GM12875 (cell line): ENCODE data around the gene TMEM132D.

Experiments used
- H3K4me3 ChIP-seq: one replicate; pipeline ENCODE4 v1.5.1; 2011; ENCODE audit warnings: low read depth, low read length, control low read depth
- TF ChIP-seq, protein P1 (sequence below): IDR thresholded peaks from 2 replicates; pipeline ENCODE4 v1.5.1; 2011; ENCODE audit warnings: low read depth, mild to moderate bottlenecking, control low read depth, inconsistent platforms, low read length, moderate library complexity, borderline replicate concordance; ENCODE audit not compliant: insufficient read depth

Gene TMEM132D

DNA sequence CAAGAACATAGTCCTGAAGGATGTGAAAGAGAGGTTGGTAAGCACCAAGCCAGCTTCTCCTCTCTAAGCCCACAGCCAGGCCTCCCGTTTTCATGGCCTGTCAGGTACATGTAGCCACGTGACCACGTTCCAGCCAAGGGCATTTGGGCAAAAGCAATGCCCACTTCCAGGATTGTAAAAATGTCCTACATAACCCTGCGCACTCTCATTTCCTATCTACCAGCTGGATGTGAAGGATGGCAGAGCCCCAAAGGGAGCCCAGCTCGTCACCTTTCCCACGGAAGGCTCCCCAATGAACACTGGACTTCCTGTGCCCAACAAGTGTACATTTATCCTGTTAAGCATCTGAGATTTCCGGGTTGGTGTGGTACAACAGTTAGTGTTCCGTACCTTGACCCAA lies 231.7 kb downstream of the TMEM132D start:
- TF ChIP-seq, protein P1, sequence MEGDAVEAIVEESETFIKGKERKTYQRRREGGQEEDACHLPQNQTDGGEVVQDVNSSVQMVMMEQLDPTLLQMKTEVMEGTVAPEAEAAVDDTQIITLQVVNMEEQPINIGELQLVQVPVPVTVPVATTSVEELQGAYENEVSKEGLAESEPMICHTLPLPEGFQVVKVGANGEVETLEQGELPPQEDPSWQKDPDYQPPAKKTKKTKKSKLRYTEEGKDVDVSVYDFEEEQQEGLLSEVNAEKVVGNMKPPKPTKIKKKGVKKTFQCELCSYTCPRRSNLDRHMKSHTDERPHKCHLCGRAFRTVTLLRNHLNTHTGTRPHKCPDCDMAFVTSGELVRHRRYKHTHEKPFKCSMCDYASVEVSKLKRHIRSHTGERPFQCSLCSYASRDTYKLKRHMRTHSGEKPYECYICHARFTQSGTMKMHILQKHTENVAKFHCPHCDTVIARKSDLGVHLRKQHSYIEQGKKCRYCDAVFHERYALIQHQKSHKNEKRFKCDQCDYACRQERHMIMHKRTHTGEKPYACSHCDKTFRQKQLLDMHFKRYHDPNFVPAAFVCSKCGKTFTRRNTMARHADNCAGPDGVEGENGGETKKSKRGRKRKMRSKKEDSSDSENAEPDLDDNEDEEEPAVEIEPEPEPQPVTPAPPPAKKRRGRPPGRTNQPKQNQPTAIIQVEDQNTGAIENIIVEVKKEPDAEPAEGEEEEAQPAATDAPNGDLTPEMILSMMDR = no peak
- no peak overlapping the region for H3K4me3 ChIP-seq

- TF ChIP-seq, protein P1 = no peak
- no peak overlapping the region for H3K4me3 ChIP-seq
Observed at GRCh38 chr12:129670256-129670920, 233.4 kb downstream of the TMEM132D start.

DNA sequence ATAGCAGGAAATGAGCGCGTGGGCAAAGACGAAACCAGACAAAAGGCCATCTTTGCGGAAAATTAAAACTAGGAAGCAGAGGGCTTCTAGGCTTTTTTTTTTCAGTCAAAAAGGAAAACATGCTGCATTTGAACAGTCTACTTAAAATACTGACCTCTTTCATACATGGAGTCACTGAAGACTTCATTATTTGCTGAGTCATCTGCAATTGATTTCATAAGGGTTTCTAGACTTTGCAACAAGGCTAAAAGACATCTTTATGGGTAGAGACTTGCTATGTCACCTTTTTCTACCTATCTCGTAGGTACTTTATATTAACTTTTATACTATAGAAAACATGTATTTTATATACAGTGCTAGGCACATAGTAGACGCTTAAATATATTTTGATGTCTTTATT lies 238.4 kb downstream of the TMEM132D start:
- no peak overlapping the region for H3K4me3 ChIP-seq
- TF ChIP-seq, protein P1 = no peak

DNA sequence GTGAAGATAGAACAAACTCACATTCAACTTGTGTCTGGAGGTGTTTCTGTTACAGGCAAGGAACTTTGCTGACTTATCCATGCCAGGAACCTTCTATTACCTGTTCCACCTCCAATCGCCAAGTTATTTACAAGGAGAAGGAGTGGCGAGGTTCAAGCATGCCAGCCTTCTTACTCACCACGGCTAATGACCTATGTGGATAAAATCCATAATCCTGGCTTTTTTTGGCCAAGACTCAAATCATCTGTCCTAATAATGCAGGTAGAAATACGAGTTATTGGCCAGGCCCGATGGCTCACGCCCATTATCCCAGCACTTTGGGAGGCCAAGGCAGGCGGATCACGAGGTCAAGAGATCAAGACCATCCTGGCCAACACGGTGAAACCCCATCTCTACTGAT lies 241.6 kb downstream of the TMEM132D start:
- no peak overlapping the region for H3K4me3 ChIP-seq
- TF ChIP-seq, protein P1 = no peak

DNA sequence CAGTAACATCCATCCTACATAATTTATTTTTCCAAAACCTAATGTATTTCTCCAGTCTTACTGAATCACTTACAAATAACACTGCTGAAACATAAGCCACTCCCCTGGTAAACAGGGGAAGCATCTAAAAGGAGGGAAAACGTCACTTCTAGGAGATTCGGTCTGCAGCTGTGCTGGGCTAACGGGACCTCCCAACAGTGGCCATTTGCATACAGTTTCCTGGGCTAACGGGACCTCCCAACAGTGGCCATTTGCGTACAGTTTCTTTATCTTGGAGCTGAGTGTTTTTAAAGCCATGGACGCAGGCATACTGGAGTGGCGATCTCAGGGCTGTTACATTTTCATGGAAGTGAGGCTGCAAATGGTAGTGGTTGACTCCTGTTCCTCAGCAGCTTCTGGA lies 242.9 kb downstream of the TMEM132D start:
- TF ChIP-seq, protein P1 = no peak
- H3K4me3 ChIP-seq = no peak overlapping the region

DNA sequence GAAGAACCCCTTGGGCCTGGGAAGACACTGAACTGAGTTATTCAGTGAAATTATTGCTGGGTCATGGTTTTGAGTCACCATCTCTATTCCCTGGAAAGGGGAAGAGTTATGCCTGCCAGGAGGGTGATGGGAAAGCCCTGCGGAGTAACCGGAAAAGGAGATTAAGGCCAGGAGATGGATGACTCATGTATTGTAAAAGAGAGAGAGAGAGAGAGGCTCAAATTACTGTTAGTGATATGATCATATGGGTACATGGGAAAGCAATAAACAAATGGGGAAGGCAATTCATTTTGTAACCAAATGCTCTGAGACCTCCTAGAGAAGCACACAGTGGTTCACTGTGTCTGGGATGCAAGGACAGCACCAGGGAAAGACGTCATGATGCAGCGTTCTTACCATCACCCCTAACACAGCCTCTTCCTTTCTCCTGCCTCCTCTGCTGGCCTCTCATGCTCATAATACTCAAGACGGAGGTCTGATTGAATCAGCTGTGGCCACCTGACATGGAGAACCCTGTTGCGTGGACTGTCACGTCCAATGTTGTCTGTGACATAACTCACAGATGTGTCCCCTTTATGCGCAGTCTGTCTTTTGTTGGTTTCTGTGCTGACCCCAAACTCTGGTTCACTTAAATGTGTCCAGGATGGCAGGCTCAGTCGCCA lies 243.7 kb downstream of the TMEM132D start:
- H3K4me3 ChIP-seq = no peak overlapping the region
- TF ChIP-seq, protein P1 = no peak

- TF ChIP-seq, protein P1 = no peak
- H3K4me3 ChIP-seq = no peak overlapping the region
Observed at GRCh38 chr12:129657179-129657578, 246.6 kb downstream of the TMEM132D start.
